HG03378 (cell line): Measurements from ENCODE around the gene CSF1R.

Experiments used
- ATAC-seq: cut with Tn5 transposase; IDR thresholded peaks from one replicate; pipeline ENCODE4 v1.9.1; 2021; ENCODE audit warnings: mild to moderate bottlenecking, moderate library complexity; ENCODE audit not compliant: unreplicated experiment

CSF1R gene

GRCh38 chr5:150070821-150071220, 15.5 kb downstream of the CSF1R start:
- no peak for ATAC-seq

GRCh38 chr5:150069672-150070627, 16.4 kb downstream of the CSF1R start:
- no peak for ATAC-seq

- no peak for ATAC-seq
Observed at GRCh38 chr5:150068961-150069645, 17.3 kb downstream of the CSF1R start.

- no peak for ATAC-seq
Observed at GRCh38 chr5:150068472-150068871, 17.9 kb downstream of the CSF1R start.

- no peak for ATAC-seq
Observed at GRCh38 chr5:150068071-150068470, 18.3 kb downstream of the CSF1R start.

- peak; percentile 14 for ATAC-seq
Observed at GRCh38 chr5:150067405-150067960, 18.9 kb downstream of the CSF1R start.

- peak; percentile 83 for ATAC-seq
Observed at GRCh38 chr5:150066901-150067396, 19.4 kb downstream of the CSF1R start.

GRCh38 chr5:150066436-150066835, 19.9 kb downstream of the CSF1R start:
- no peak for ATAC-seq

GRCh38 chr5:150065886-150066285, 20.5 kb downstream of the CSF1R start:
- ATAC-seq: no peak

- no peak for ATAC-seq
Observed at GRCh38 chr5:150065346-150065745, 21.0 kb downstream of the CSF1R start.

GRCh38 chr5:150064681-150065220, 21.6 kb downstream of the CSF1R start:
- ATAC-seq: no peak

GRCh38 chr5:150063638-150064037, 22.7 kb downstream of the CSF1R start:
- no peak for ATAC-seq

GRCh38 chr5:150062216-150062922, 24.0 kb downstream of the CSF1R start:
- no peak for ATAC-seq

GRCh38 chr5:150061538-150061995, 24.8 kb downstream of the CSF1R start:
- ATAC-seq: no peak

GRCh38 chr5:150060471-150060870, 25.9 kb downstream of the CSF1R start:
- ATAC-seq: no peak

- ATAC-seq: no peak
Observed at GRCh38 chr5:150059623-150060022, 26.7 kb downstream of the CSF1R start.

GRCh38 chr5:150058480-150059126, 27.8 kb downstream of the CSF1R start:
- ATAC-seq: no peak

GRCh38 chr5:150057996-150058395, 28.4 kb downstream of the CSF1R start:
- ATAC-seq: no peak

GRCh38 chr5:150057511-150057910, 28.8 kb downstream of the CSF1R start:
- ATAC-seq: no peak

GRCh38 chr5:150057052-150057451, 29.3 kb downstream of the CSF1R start:
- ATAC-seq: no peak
